ENCODE data around the gene DCBLD2. TPM values are rescaled to one million over a fixed set of nuclear protein-coding genes. Genes with fewer than 3 reads are reported as not detected.

DCBLD2 gene
- total RNA-seq, 2 donors from 2014 or later: 33.8 to 37.4 TPM

- ATAC-seq (ENCODE audit: insufficient number of reproducible peaks, low FRiP score, low read depth) (no peak), DNase-seq (ENCODE audit: low spot score) (no peak)
- Histone ChIP-seq H3K4me1 (ENCODE audit: control insufficient read depth in 1 of 2, low read depth in 2 of 2) (peaks cover 4 to 43% of the 10 kb centered on the region in 2 donors), H3K4me3 (no peak overlapping the region), H3K36me3 (no peaks in the 10 kb centered on the region), H3K27ac (no peak overlapping the region), H3K9me3 (no peaks in the 10 kb centered on the region), H3K27me3 (replicated peaks; ENCODE audit: insufficient read depth) (no peaks in the 10 kb centered on the region)
- TF ChIP-seq CTCF (IDR thresholded peaks at IDR 0.05): no peak
These were observed 10.3 kb downstream of the DCBLD2 start for GRCh38 chr3:98890965-98891910.

GRCh38 chr3:98890181-98890835 is 11.2 kb downstream of the DCBLD2 start:
- Histone ChIP-seq H3K4me3 (no peak overlapping the region), H3K27me3 (replicated peaks; ENCODE audit: insufficient read depth) (no peaks in the 10 kb centered on the region), H3K4me1 (ENCODE audit: control insufficient read depth in 1 of 2, low read depth in 2 of 2) (peaks cover 11 to 52% of the 10 kb centered on the region in 2 donors), H3K27ac (no peak overlapping the region), H3K36me3 (no peaks in the 10 kb centered on the region), H3K9me3 (no peaks in the 10 kb centered on the region)
- DNase-seq (ENCODE audit: low spot score): no peak
- no peak for TF ChIP-seq CTCF (IDR thresholded peaks at IDR 0.05)
- no peak for ATAC-seq (ENCODE audit: insufficient number of reproducible peaks, low FRiP score, low read depth)

- Histone ChIP-seq H3K36me3 (no peaks in the 10 kb centered on the region), H3K4me3 (no peak overlapping the region), H3K4me1 (ENCODE audit: control insufficient read depth in 1 of 2, low read depth in 2 of 2) (peaks cover 19 to 63% of the 10 kb centered on the region in 2 donors), H3K27me3 (replicated peaks; ENCODE audit: insufficient read depth) (no peaks in the 10 kb centered on the region), H3K27ac (no peak overlapping the region), H3K9me3 (no peaks in the 10 kb centered on the region)
- DNase-seq (ENCODE audit: low spot score): no peak
- no peak for ATAC-seq (ENCODE audit: insufficient number of reproducible peaks, low FRiP score, low read depth)
- no peak for TF ChIP-seq CTCF (IDR thresholded peaks at IDR 0.05)
These were observed 13.8 kb downstream of the DCBLD2 start for GRCh38 chr3:98887684-98888083.

GRCh38 chr3:98886525-98886924 is 15.0 kb downstream of the DCBLD2 start:
- Histone ChIP-seq H3K27ac (no peak overlapping the region), H3K4me1 (ENCODE audit: control insufficient read depth in 1 of 2, low read depth in 2 of 2) (peaks cover 16 to 53% of the 10 kb centered on the region in 2 donors)

More at GRCh38 chr3:98886525-98886924, 15.0 kb downstream of the DCBLD2 start:
- Histone ChIP-seq H3K36me3 (no peaks in the 10 kb centered on the region), H3K4me3 (no peak overlapping the region), H3K9me3 (no peaks in the 10 kb centered on the region), H3K27me3 (replicated peaks; ENCODE audit: insufficient read depth) (no peaks in the 10 kb centered on the region)
- no peak for DNase-seq (ENCODE audit: low spot score)
- ATAC-seq (ENCODE audit: insufficient number of reproducible peaks, low FRiP score, low read depth): no peak
- no peak for TF ChIP-seq CTCF (IDR thresholded peaks at IDR 0.05)
